ENCODE results near the gene ICA1. TPM values are rescaled to one million over a fixed set of nuclear protein-coding genes. Genes with fewer than 3 reads are reported as not detected.

The ICA1 gene
- polyA plus RNA-seq, 2 of the 4 experiments (the other 2 are of a cell fraction): 0.66 to 2.0 TPM

DNA sequence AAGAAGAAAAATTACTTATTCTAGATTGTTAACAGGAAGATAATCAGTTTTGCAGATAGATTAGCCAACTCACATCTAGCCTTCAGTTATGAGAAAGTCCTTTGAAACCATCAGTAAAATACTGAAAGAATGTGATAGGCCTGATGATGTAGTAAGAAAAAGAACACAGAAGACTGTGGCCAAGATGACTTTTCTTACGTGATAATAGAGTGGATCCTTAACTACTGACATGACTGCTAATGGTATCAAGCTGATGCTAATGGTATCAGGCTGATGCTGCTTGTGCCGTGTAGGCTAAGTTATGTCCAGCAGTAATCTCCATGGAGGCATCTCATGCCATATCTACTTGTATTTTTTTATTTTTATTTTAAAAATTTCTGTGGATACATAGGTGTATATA, 179.2 kb downstream of the ICA1 start:
- TF ChIP-seq CBX8 (IDR thresholded peaks at IDR 0.05) (no peak), TP53 (CRISPR knock-in tag; IDR thresholded peaks at IDR 0.05) (no peak), HOXB5 (CRISPR knock-in tag; IDR thresholded peaks at IDR 0.05) (no peak), POLR2AphosphoS2 (conservative IDR thresholded peaks at IDR 0.05; ENCODE audit: low read length) (no peak), JUN (IDR thresholded peaks at IDR 0.05) (no peak), CHD4 (IDR thresholded peaks at IDR 0.05; ENCODE audit: borderline replicate concordance) (no peak), RAD21 (conservative IDR thresholded peaks at IDR 0.05 in 1 of 2, IDR thresholded peaks at IDR 0.05 in 1 of 2) (no peak), RCOR1 (IDR thresholded peaks at IDR 0.05; ENCODE audit: low read depth, low read length) (no peak), RNF2 (IDR thresholded peaks at IDR 0.05; ENCODE audit: borderline replicate concordance, low read depth) (no peak), SREBF2 (IDR thresholded peaks at IDR 0.05) (no peak), NPAS2 (CRISPR knock-in tag; IDR thresholded peaks at IDR 0.05; ENCODE audit: borderline replicate concordance) (no peak), SMC3 (IDR thresholded peaks at IDR 0.05) (no peak), NR3C1 (IDR thresholded peaks at IDR 0.05) (no peak), MAZ (IDR thresholded peaks at IDR 0.05; ENCODE audit: borderline replicate concordance, low read depth, low read length) (no peak)
- TF ChIP-seq, protein P1, sequence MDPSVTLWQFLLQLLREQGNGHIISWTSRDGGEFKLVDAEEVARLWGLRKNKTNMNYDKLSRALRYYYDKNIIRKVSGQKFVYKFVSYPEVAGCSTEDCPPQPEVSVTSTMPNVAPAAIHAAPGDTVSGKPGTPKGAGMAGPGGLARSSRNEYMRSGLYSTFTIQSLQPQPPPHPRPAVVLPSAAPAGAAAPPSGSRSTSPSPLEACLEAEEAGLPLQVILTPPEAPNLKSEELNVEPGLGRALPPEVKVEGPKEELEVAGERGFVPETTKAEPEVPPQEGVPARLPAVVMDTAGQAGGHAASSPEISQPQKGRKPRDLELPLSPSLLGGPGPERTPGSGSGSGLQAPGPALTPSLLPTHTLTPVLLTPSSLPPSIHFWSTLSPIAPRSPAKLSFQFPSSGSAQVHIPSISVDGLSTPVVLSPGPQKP (IDR thresholded peaks at IDR 0.05; ENCODE audit: low read depth, low read length): no peak
- TF ChIP-seq, protein P2, sequence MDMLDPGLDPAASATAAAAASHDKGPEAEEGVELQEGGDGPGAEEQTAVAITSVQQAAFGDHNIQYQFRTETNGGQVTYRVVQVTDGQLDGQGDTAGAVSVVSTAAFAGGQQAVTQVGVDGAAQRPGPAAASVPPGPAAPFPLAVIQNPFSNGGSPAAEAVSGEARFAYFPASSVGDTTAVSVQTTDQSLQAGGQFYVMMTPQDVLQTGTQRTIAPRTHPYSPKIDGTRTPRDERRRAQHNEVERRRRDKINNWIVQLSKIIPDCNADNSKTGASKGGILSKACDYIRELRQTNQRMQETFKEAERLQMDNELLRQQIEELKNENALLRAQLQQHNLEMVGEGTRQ (IDR thresholded peaks at IDR 0.05): no peak
- TF ChIP-seq, protein P3, sequence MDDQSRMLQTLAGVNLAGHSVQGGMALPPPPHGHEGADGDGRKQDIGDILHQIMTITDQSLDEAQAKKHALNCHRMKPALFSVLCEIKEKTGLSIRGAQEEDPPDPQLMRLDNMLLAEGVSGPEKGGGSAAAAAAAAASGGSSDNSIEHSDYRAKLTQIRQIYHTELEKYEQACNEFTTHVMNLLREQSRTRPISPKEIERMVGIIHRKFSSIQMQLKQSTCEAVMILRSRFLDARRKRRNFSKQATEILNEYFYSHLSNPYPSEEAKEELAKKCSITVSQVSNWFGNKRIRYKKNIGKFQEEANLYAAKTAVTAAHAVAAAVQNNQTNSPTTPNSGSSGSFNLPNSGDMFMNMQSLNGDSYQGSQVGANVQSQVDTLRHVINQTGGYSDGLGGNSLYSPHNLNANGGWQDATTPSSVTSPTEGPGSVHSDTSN (IDR thresholded peaks at IDR 0.05): no peak
- no peak overlapping the region for H3K27ac ChIP-seq
- H3K4me2 ChIP-seq: no peak overlapping the region
- DNase-seq (ENCODE audit: low read depth in 1 of 2, low spot score in 1 of 2) (no peak), ATAC-seq (no peak), FAIRE-seq (peak; percentile 7)
- CTCF ChIA-PET: no interaction called here
- no peaks in the 10 kb centered on the region for H3K4me1 ChIP-seq
- POLR2A ChIA-PET: no interaction called here
- no peaks in the 10 kb centered on the region for H3K9me3 ChIP-seq
- no peak overlapping the region for H3K4me3 ChIP-seq
- 74% methylated on average over 2 of the region's 2 CpGs for WGBS (ENCODE audit: missing lambda C conversion rate)

DNA sequence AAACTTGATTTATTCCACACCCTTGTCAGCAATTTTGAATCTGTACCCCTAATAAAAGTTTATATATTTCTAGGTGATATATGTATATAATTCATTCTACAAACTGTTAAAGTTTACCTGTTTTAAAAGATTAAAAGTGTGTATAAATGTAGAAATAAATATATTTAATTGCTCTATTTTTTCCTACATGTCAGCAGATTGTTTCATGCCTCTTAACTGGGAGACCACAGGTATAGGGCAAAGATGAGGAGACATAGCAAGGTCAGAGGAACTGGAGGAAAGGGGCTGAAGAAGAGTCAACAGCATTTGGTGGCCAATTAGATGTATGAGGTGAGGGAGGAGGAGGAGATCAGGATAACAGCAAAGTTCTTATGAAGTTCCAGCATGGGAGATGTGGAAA, 183.5 kb downstream of the ICA1 start:
- ChIA-PET POLR2A (no interaction called here), CTCF (no interaction called here)
- Histone ChIP-seq H3K4me1 (no peaks in the 10 kb centered on the region), H3K4me2 (no peak overlapping the region), H3K9me3 (no peaks in the 10 kb centered on the region), H3K27ac (no peak overlapping the region), H3K4me3 (no peak overlapping the region)
- FAIRE-seq (no peak), DNase-seq (ENCODE audit: low read depth in 1 of 2, low spot score in 1 of 2) (no peak), ATAC-seq (no peak)
- TF ChIP-seq MAFK (IDR thresholded peaks at IDR 0.05; ENCODE audit: partially characterized antibody) (peak; percentile 52), RFX5 (IDR thresholded peaks at IDR 0.05) (no peak)

DNA sequence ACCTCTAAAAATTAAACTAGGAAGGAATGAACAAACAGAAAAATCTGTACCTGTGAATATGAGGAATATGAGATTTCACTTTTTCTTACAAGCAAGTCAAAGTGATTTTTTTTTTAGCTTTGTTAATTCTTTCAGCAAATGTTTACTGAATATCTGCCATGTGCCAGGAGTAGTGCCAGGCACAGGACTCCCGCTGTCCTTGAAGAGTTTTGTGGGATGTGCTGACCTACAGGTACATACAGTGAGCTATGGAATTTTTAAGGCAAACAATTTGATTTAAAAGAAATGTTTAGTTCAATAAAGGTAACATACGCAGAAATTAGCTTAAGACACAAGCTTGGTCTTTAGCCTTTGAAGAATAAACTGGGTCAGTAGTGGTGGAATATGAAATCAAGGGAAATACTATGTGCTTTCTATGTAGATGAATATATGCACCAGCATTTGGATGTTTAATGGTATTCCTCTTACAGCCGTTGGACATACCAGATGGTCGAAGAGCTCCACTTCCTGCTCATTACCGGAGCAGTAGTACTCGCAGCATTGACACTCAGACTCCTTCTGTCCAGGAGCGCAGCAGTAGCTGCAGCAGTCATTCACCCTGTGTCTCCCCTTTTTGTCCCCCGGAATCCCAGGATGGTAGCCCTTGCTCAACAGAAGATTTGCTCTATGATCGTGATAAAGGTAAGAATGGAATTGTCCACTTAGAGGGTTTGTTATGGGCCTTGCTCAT, 191.4 kb downstream of the ICA1 start:
- FAIRE-seq (no peak), DNase-seq (ENCODE audit: low read depth in 1 of 2, low spot score in 1 of 2) (no peak), ATAC-seq (no peak)
- CTCF ChIA-PET: no interaction called here
- H3K9me3 ChIP-seq: no peaks in the 10 kb centered on the region
- no peaks in the 10 kb centered on the region for H3K4me1 ChIP-seq
- H3K4me3 ChIP-seq: no peak overlapping the region
- TF ChIP-seq ZC3H11A (IDR thresholded peaks at IDR 0.05) (no peak), POLR2A (IDR thresholded peaks at IDR 0.05; ENCODE audit: low read length) (no peak)
- no peak overlapping the region for H3K27ac ChIP-seq
- 84% methylated on average over 9 of the region's 9 CpGs for WGBS (ENCODE audit: missing lambda C conversion rate)
- no peak overlapping the region for H3K4me2 ChIP-seq
- POLR2A ChIA-PET: no interaction called here
